Stomach (tissue), 9 donors: ENCODE data around the gene NUDT1. TPM values are rescaled to one million over a fixed set of nuclear protein-coding genes. Genes with fewer than 3 reads are reported as not detected.

Experiments used
- DNase-seq, 2 donors: peaks; one replicate each; pipeline versions ENCODE4 v3.0.0 to v3.0.0-alpha.2; 2013 to 2019
- H3K27ac ChIP-seq, 5 donors: fragments of 200-600 bp in 4 of 5; sonication (generic) in 4 of 5; one replicate each; pipeline ENCODE4 v1.5.1; 2013 to 2019; ENCODE audit warnings: mild to moderate bottlenecking in 1 of 5, moderate library complexity in 1 of 5
- H3K27me3 ChIP-seq, 3 donors: fragments of 200-600 bp; sonication (generic); one replicate each; pipeline ENCODE4 v1.5.1; 2017 to 2019; ENCODE audit warnings: mixed run types in 1 of 3
- H3K36me3 ChIP-seq, 4 donors: fragments of 200-600 bp; sonication (generic); 1 replicate in 3 of 4; 2 replicates in 1 of 4; pipeline ENCODE4 v1.5.1; 2016 to 2019
- H3K4me1 ChIP-seq, 4 donors: fragments of 200-600 bp; sonication (generic); one replicate each; pipeline ENCODE4 v1.5.1; 2016 to 2019
- H3K4me3 ChIP-seq, 4 donors: fragments of 200-600 bp; sonication (generic) in 3 of 4; one replicate each; pipeline ENCODE4 v1.5.1; 2016 to 2019; ENCODE audit warnings: mild to moderate bottlenecking in 1 of 4
- H3K9me3 ChIP-seq, 4 donors: fragments of 200-600 bp; sonication (generic); one replicate each; pipeline ENCODE4 v1.5.1; 2016 to 2019
- EP300 ChIP-seq: sonication (generic); formaldehyde crosslinking; IDR thresholded peaks from one replicate; pipeline ENCODE4 v1.6.1; 2017; ENCODE audit warnings: antibody characterized with exemption
- POLR2A ChIP-seq, 4 donors: fragments of 450-650 bp; IDR thresholded peaks; one replicate each; pipeline ENCODE4 v1.6.1; 2016; ENCODE audit warnings: antibody characterized with exemption in 4 of 4, control low read depth in 2 of 4, mild to moderate bottlenecking in 1 of 4, moderate library complexity in 1 of 4
- POLR2AphosphoS5 ChIP-seq, 3 donors: sonication (generic); formaldehyde crosslinking; IDR thresholded peaks; one replicate each; pipeline ENCODE4 v1.6.1; 2016; ENCODE audit warnings: antibody characterized with exemption in 3 of 3
- WGBS, 5 donors: extraction: QIAGEN DNeasy Blood & Tissue Kit in 3 of 5; methylation state at CpG; one replicate each; pipeline versions ENCODE4 v1.1.5 to v1.1.7; 2013 to 2018; 5-methylcytosine and 5-hydroxymethylcytosine counted together
- intact Hi-C: fragments of 100-400 bp; cut with DNase I; formaldehyde crosslinking; loops from one replicate; pipeline ENCODE4 v1.15.1; 2023; ENCODE audit warnings: low total_unique reads
- polyA plus RNA-seq, 3 donors: library from polyadenylated mRNA; stranded (reverse); fragments of 200-250 nt; gene quantifications; one replicate each; pipeline ENCODE4 v1.2.3, GENCODE V29; 2013
- total RNA-seq, 5 donors: library from RNA; depleted of rRNA; stranded (reverse); fragments of >200 nt; gene quantifications; one replicate each; pipeline versions ENCODE4 v1.1.0 to v1.2.3, GENCODE V29; 2014 to 2016
- TF ChIP-seq, protein P1 (sequence below), 7 experiments: fragments of 450-650 bp in 4 of 7; fragments of 200-600 bp in 3 of 7; sonication (generic) in 3 of 7; IDR thresholded peaks; one replicate each; pipeline ENCODE4 v1.5.1; 2016 to 2019; ENCODE audit warnings: antibody characterized with exemption in 7 of 7, control low read depth in 2 of 7, mild to moderate bottlenecking in 1 of 7
- donor health status: healthy with polysubstance abuse.
- donor health status: Bipolar disorder and iron deficiency.
- donor health status: healthy.

Gene NUDT1
- total and polyA plus RNA-seq, 8 donors, result 4.6 to 37.1 (median 12.0) TPM; not detected in 2

DNA sequence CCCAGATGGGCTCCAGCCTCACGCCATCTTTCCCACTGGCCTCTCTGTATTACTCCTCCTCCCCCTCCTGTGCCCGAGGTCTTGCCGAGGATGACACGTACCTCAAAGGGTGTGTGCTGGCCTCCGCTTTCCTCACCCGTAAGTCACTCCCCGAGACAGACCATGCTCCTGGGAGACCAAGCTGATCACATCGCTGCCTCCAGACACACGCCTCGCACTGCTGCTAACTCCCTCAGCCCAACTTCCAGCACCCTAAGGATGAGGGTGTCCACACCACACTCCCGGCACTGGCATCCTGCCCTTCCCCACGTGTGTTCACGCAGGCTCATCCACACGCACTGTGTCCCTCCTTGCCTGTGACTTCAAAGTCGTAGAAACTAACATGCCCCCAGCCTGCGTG is 33.3 kb upstream of the NUDT1 start:
- Histone ChIP-seq H3K27ac (no peak overlapping the region), H3K9me3 (no peaks in the 10 kb centered on the region), H3K27me3 (no peaks in the 10 kb centered on the region), H3K4me1 (peaks cover 0 to 23% (median 10%) of the 10 kb centered on the region in 4 donors), H3K4me3 (no peak overlapping the region), H3K36me3 (peaks cover 7 to 68% (median 60%) of the 10 kb centered on the region in 4 donors)
- DNase-seq, result no peak
- intact Hi-C loops, result no loop called here
- WGBS, 5 donors, result 93 to 97% (median 95%) methylated on average over 16 of the region's 16 CpGs
- TF ChIP-seq, protein P1, sequence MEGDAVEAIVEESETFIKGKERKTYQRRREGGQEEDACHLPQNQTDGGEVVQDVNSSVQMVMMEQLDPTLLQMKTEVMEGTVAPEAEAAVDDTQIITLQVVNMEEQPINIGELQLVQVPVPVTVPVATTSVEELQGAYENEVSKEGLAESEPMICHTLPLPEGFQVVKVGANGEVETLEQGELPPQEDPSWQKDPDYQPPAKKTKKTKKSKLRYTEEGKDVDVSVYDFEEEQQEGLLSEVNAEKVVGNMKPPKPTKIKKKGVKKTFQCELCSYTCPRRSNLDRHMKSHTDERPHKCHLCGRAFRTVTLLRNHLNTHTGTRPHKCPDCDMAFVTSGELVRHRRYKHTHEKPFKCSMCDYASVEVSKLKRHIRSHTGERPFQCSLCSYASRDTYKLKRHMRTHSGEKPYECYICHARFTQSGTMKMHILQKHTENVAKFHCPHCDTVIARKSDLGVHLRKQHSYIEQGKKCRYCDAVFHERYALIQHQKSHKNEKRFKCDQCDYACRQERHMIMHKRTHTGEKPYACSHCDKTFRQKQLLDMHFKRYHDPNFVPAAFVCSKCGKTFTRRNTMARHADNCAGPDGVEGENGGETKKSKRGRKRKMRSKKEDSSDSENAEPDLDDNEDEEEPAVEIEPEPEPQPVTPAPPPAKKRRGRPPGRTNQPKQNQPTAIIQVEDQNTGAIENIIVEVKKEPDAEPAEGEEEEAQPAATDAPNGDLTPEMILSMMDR (IDR thresholded peaks at IDR 0.05), result no peak
- TF ChIP-seq POLR2A (IDR thresholded peaks at IDR 0.05) (no peak), EP300 (no peak), POLR2AphosphoS5 (IDR thresholded peaks at IDR 0.05) (no peak)

DNA sequence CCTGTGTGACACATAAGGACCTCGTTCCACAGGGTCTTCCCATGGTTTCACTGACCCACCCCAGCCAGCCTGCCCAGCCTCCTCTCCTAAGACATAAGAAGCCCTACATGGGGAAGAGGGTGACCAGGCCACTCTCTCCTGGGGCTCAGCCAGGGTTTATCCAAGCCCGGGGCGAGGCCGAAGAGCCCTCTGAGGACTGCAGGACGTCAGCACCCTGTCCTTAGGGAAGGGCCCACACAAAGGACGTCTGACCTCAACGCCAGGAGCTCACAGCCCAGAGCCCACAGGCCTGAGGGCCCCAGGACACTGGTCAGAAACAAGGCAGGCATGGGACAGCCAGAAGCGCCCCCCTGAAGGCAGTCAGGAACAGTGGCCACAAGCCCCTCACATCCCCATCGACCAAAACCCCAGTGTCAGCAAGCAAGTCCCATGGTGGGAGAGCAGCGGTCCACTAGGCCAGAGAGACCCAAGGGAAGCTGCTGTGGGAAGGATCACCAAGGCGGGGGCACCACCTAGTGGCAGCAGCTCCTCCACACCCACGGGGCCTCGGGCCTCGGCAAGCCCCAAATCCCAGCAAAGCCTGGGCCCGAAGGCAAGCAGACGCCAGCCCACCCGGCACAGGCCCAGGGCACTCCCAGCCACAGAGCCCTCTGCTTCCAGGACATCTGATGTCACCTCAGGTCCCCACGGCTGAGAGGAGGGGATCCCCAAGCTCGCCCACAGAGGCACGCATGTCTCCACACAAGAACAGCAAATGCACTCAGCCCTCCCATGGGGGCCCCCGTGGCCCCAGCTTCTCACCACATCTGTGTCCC is 32.7 kb upstream of the NUDT1 start:
- intact Hi-C loops, result no loop called here
- Histone ChIP-seq H3K9me3 (no peaks in the 10 kb centered on the region), H3K4me1 (peaks cover 0 to 16% (median 6%) of the 10 kb centered on the region in 4 donors), H3K4me3 (no peak overlapping the region), H3K27me3 (no peaks in the 10 kb centered on the region), H3K27ac (no peak overlapping the region), H3K36me3 (peaks cover 14 to 69% (median 67%) of the 10 kb centered on the region in 4 donors)
- TF ChIP-seq, protein P1 (IDR thresholded peaks at IDR 0.05), result peak in 5 of 7 experiments; percentile 53 to 75 (median 71)
- TF ChIP-seq POLR2AphosphoS5 (IDR thresholded peaks at IDR 0.05) (peak in 1 of 3 donors; percentile 30), POLR2A (IDR thresholded peaks at IDR 0.05) (no peak)
- DNase-seq, result peak; percentile 67 to 91
- WGBS, 5 donors, result 43 to 64% (median 53%) methylated on average over 12 to 21 of the region's 21 CpGs

GRCh38 chr7:2209961-2210323 is 32.1 kb upstream of the NUDT1 start:
- intact Hi-C loops, result loop anchor here (10.0 kb wide), 1 partner anchor 625 kb away; no protein-coding TSS in a partner anchor
- peaks cover 18 to 75% (median 72%) of the 10 kb centered on the region in 4 donors for H3K36me3 ChIP-seq
- no peak for DNase-seq
- H3K4me3 ChIP-seq, result no peak overlapping the region
- H3K27ac ChIP-seq, result no peak overlapping the region
- 81 to 91% (median 87%) methylated on average over 8 of the region's 8 CpGs for WGBS, 5 donors
- no peaks in the 10 kb centered on the region for H3K27me3 ChIP-seq
- peaks cover 0 to 12% (median 4%) of the 10 kb centered on the region in 4 donors for H3K4me1 ChIP-seq
- no peaks in the 10 kb centered on the region for H3K9me3 ChIP-seq
- TF ChIP-seq POLR2A (IDR thresholded peaks at IDR 0.05) (no peak), EP300 (no peak), POLR2AphosphoS5 (IDR thresholded peaks at IDR 0.05) (no peak)
- TF ChIP-seq, protein P1 (IDR thresholded peaks at IDR 0.05), result no peak

DNA sequence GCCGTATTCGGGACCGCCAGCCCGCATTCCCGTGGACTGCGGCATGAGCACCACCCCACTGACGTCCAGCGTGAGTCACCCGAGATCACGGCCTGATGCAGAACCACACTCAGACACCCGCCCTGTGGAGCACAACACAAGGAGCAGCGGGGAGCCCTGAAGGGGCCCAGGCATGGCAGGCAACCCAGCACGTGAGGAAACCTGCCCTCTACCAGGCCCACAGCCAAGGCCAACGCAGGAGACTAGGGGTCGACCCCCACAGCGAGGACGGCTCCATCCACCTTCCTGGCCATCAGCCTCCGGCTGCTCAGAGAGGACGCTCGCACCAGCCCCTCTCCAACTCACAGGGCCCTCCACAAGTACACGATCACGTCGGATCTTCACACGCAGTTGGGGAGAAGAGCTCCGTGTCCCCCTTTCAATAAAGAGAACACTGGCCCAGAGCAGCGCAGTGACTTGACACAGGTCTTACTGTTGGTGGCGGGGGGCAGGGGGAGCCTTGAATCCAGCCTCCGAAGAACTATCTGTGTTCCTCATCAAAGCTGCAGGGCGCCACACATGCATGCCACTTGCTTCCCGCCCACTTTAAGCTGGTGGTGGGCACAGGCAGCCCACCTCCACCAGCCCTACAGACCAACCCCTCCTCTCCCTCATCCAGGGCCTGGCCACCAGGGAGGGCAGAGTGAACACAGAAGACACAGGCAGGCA is 31.3 kb upstream of the NUDT1 start:
- Histone ChIP-seq H3K4me3 (no peak overlapping the region), H3K9me3 (no peaks in the 10 kb centered on the region), H3K27me3 (no peaks in the 10 kb centered on the region), H3K27ac (no peak overlapping the region), H3K36me3 (peaks cover 25 to 81% (median 79%) of the 10 kb centered on the region in 4 donors), H3K4me1 (peaks cover 0 to 8% (median 3%) of the 10 kb centered on the region in 4 donors)
- DNase-seq, result no peak
- WGBS, 5 donors, result 89 to 94% (median 93%) methylated on average over 16 to 30 of the region's 30 CpGs
- TF ChIP-seq POLR2AphosphoS5 (IDR thresholded peaks at IDR 0.05), result no peak
- TF ChIP-seq EP300, result no peak
- TF ChIP-seq, protein P1 (IDR thresholded peaks at IDR 0.05), result no peak
- intact Hi-C loops, result loop anchor here (10.0 kb wide), 1 partner anchor 626 kb away; no protein-coding TSS in a partner anchor
